Measurements from ENCODE around the gene ZDHHC11B.
A peak's percentile ranks its signal among the peaks of the same experiment; 100 is the strongest.
"Not testable (repeated sequence)": the region's sequence is repeated elsewhere in the genome, so short reads cannot be mapped to it uniquely, and the experiment has no call there.

Gene ZDHHC11B

DNA sequence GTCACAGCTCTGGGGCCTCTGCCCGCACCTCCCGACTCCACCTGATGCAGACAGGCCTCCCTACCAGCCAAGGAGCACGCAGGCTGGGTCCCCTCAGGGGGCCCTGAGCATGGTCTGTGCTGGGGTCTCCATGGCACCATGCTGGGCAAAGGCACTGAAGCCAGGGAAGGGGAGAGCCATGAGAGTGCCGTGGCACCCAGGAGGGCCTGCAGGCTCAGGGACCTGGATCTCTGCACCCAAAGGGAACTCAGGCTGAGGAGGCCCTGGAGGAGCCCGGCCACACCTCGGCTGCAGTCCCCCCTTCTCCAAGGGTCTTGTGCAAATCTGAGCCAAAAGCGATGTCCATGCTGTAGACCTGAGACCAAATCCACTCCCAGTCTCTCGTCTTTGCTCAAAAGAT lies 32.5 kb downstream of the ZDHHC11B start:
- not testable (repeated sequence) for DNase-seq

- peak; percentile 4 for DNase-seq
Observed at GRCh38 chr5:751496-751895, 33.0 kb downstream of the ZDHHC11B start.

DNA sequence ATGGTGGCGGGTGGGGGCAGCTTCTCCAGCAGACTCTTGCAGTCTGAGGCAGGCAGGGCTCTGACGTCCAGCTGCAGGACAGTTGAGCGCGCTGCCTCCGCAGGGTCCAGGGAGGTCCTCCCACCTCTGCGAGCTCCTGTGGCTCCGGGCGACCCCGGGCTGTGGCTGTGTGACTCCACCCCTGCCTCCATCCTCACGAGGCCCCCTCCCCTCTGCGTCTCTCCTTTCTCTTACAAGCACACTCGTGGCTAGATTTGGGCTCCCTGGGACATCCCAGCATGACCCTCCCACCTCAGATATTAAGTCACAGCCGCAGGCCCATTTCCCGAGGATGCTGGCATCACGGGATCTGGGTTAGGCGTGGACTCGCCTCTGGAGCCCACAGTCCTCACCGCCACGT lies 34.3 kb downstream of the ZDHHC11B start:
- peak; percentile 7 for DNase-seq

- peak; percentile 5 for DNase-seq
Observed at GRCh38 chr5:749101-749670, 35.3 kb downstream of the ZDHHC11B start.

DNA sequence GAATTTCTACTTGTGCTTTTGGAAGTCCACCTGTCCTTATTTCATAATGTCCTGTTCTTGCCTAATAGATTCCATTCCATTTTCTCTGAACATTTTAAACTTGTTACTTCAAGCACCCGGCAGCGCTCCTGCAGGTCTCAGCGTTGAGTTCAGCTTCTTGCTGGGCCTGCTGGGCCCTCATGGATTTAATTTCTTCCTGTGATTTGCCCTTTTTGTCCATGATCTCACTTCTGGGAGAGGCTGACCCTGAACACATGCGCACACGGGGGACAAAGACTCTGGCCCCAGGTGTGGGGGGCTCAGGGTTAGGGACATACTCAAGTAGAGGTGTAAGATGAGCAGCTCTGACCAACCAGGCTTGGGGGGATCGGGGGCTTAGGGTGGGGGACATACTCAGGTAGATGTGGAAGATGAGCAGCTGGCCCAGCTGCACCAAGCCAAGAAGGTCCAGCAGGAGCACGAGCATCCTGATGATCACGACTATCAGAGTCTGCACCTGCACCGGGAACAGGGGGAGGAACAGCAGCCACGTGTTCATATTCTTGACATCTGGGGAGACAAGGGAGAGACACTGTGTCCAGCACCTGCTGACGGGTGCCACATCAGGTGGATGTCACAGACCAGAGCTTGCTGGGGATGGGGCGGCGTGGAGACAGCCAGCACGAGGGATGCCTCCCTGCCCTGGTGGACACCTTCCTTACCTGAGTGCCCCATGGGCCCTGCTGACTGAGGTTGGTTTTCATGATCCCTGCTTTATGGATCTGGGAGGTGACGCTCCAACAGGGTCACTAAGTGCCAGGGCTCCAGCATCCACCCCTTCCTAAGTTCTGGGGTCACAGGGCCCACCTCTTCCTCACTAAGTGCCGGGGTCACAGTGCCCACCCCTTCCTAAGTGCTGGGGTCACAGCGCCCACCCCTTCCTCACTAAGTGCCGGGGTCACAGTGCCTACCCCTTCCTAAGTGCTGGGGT lies 36.2 kb downstream of the ZDHHC11B start:
- peak; percentile 9 for DNase-seq

DNA sequence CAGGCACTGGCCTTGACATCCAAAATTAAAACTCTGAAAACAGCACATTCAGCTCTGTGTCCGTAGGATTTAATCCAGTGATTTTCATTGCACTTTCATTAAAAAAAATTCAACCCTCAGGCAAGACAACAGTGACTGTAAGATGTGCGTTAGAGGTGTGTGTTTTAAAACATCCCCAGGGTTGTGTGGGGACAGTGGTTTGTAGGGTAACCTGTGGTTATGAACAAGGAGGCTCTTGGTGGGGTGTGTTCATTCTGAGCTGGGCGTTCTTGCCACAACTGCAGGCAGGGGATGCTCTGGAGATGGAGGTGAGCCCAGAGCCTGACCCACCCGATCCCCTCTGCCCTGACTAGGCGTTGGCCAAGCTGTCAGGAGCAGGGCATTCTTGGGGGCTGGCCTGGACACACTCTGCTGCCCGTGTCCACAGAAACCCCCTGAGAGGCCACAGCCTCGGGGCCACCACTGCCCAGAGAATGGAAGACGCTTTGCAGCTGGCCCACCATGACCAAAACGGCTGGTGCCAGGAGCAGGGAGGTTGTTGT lies 37.2 kb downstream of the ZDHHC11B start:
- not testable (repeated sequence) for DNase-seq

- no peak for DNase-seq
Observed at GRCh38 chr5:746258-746761, 38.2 kb downstream of the ZDHHC11B start.

- DNase-seq: not testable (repeated sequence)
Observed at GRCh38 chr5:745272-746142, 39.0 kb downstream of the ZDHHC11B start.

- not testable (repeated sequence) for DNase-seq
Observed at GRCh38 chr5:743696-744404, 40.7 kb downstream of the ZDHHC11B start.

GRCh38 chr5:742276-742675 lies 42.3 kb downstream of the ZDHHC11B start:
- not testable (repeated sequence) for DNase-seq

- not testable (repeated sequence) for DNase-seq
Observed at GRCh38 chr5:734145-734544, 50.4 kb downstream of the ZDHHC11B start.

GRCh38 chr5:732754-733454 lies 51.6 kb downstream of the ZDHHC11B start:
- not testable (repeated sequence) for DNase-seq

GRCh38 chr5:729225-729624 lies 55.3 kb downstream of the ZDHHC11B start:
- DNase-seq: not testable (repeated sequence)

GRCh38 chr5:727087-727486 lies 57.4 kb downstream of the ZDHHC11B start:
- not testable (repeated sequence) for DNase-seq

GRCh38 chr5:723865-724264 lies 60.7 kb downstream of the ZDHHC11B start:
- not testable (repeated sequence) for DNase-seq

DNA sequence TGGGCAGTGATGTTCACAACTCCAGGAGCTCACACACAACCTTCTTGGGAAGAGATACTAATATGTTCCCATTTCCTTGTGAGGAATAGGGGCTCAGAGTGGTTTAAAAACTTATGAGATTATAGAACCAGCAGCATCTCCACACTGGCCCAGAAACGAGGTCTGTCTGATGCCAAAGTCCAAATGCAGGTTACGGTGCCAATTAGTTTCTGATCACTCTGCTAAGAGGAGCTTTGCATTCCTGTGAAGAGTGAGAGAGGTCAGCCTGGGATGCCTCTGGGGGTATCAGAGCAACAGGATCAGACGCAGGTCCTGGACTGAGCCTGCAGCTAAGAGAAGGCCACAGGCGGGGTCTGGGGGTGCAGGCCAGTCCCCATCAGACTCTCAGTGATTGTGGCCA lies 61.2 kb downstream of the ZDHHC11B start:
- not testable (repeated sequence) for DNase-seq

- not testable (repeated sequence) for DNase-seq
Observed at GRCh38 chr5:719379-719778, 65.2 kb downstream of the ZDHHC11B start.

DNA sequence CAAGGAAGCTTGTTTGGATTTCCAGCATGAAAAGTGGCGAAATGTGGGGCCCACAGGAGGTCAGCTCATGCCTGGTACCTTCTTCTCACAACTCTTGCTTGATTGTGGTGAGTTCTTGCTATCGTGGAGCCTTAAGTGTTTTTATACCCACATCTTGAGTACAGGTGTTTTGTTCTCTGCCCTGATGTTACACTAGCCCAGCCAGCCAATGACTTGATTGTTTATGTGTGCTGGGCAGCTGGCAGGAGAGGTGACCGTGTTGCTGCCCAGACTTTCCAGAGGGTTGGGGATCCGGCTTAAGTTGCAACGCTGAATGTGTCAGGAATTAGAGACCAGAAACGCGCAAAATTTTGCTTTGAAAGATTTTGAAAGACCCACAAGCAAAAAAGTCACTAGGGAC lies 67.4 kb downstream of the ZDHHC11B start:
- no peak for DNase-seq

- DNase-seq: not testable (repeated sequence)
Observed at GRCh38 chr5:716740-717139, 67.8 kb downstream of the ZDHHC11B start.

DNA sequence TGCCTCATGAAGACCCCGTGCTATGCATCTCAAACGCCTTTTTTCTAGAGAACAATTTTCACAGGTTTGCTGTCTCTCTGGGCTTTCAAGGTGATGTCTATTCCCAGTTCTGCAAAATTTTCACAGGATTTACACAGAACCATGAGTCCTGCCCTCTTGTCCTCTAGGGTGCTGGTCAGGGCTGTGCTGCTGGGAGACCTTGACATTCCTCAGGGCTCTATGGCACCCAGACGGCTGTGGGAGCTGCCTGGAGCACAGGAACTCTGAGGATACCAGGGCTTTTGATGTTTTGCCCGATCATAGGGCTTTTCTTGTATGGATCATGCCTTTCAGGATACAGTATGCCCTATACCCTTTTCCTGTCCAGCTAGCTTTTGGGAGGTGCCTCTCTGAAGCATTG lies 68.9 kb downstream of the ZDHHC11B start:
- not testable (repeated sequence) for DNase-seq

Data from femur (tissue), 1 donor.